GM21526 (cell line): ENCODE data around the gene CHCHD2.
"Not testable (repeated sequence)": the region's sequence is repeated elsewhere in the genome, so short reads cannot be mapped to it uniquely, and the experiment has no call there.

ENCODE experiments used
- ATAC-seq: cut with Tn5 transposase; IDR thresholded peaks from one replicate; pipeline ENCODE4 v1.9.1; 2021; ENCODE audit warnings: moderate library complexity; ENCODE audit not compliant: unreplicated experiment, low FRiP score

Gene CHCHD2

GRCh38 chr7:56086761-56087160, 19.5 kb downstream of the CHCHD2 start:
- ATAC-seq = no peak

DNA sequence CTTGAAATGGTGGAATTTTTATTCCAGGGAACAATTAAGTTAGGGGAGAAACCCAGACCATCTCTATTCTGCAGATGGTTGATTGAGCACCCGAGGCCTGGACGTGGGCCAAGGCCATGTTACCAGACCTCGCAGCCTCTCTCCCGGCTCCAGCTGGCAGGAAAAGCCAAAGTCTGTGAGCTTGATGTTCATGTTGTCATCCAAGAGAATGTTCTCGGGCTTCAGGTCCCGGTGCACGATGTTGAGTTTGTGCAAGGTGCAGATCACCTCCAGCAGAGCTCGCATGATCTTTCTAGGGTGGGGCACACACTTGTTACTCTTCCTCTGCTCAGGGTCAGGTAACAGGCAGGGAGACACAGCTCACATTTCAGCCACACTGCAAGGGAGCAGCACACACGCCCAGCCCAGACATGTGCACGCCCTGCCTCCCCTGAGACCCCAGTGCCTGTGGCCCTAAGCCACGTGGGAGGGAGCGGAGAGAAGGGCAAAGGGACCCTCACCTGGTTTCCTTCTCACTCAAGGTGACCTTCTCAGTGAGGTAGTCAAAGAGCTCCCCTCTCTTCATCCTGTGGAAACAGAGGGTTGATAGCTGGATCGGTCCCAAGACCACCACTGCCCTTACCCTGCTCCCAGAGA, 23.0 kb downstream of the CHCHD2 start:
- no peak for ATAC-seq

- no peak for ATAC-seq
These were observed 24.5 kb downstream of the CHCHD2 start for GRCh38 chr7:56081626-56082340.

GRCh38 chr7:56080726-56081435, 25.4 kb downstream of the CHCHD2 start:
- ATAC-seq = not testable (repeated sequence)

GRCh38 chr7:56079450-56080185, 26.7 kb downstream of the CHCHD2 start:
- ATAC-seq = no peak

- ATAC-seq = no peak
These were observed 28.1 kb downstream of the CHCHD2 start for GRCh38 chr7:56078196-56078595.

- ATAC-seq = no peak
These were observed 28.6 kb downstream of the CHCHD2 start for GRCh38 chr7:56077681-56078080.

DNA sequence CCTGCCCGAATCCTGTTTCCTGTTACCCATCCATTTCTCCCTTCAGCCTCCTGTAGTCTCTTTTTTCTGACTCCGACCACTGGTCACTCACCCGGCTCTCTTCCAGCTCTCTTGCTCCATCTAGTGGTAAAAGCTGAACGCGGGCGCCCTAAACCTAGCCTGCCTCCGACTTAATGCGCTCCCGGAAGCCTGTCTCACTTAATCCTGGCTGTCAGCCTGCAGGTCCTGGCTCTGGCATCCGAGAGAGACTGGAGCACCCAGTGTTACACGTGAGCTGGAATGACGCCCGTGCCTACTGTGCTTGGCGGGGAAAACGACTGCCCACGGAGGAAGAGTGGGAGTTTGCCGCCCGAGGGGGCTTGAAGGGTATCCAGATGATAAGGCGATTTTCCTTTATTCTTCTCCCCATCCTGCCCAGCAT, 31.9 kb downstream of the CHCHD2 start:
- peak; percentile 90 for ATAC-seq

DNA sequence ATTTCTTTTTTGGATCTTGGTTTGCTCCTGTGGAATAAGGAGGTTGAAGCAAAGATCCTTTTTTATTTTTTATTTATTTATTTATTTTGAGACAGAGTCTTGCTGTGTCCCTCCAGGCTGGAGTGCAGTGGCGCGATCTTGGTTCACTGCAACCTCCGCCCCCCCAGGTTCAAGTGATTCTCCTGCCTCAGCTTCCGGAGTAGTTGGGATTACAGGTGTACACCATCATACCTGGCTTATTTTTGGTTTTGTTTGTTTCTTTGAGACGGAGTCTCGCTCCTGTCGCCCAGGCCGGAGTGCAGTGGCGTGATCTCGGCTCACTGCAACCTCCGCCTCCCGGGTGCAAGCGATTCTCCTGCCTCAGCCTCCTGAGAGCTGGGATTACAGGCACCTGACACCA, 39.9 kb downstream of the CHCHD2 start:
- not testable (repeated sequence) for ATAC-seq

DNA sequence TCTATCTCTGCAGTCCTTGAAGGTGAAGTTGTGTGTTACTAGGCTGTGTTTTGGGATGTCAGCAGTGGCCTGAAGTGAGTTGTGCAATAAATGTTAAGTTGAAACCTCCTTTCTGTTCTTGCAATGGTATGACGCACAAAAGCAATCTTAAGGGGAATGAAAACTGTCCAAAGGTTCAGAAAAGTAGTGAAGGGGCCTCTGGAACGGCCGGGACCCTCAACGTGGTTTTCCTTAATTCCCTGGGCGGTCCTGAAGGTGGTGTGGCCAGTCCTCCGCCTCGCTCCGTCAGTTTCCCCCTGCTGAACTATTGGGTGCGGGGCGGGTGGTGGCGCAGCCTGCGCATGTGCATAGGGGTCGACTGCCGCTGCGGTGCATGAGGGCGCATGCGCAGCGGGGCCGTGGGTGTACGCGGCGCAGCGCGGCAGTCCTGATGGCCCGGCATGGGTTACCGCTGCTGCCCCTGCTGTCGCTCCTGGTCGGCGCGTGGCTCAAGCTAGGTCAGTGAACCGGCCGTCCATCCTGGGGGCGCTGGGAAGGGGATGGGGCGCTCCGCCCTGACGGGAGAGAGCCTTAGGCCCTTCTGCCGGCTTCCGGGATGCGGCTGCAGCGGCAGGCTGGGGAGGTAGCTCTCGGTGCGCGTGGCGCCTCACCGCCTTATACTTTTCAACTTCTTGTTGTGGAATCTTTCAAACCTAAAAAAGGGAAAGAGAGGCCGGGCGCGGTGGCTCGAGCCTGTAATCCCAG, 42.2 kb downstream of the CHCHD2 start, which contains the start of gene SUMF2:
TSS of gene SUMF2 (plus strand) at position 405 of the 744 bp plus-strand sequence. CDS start at position 431, 26 bp downstream.
- peak; percentile 78 for ATAC-seq

DNA sequence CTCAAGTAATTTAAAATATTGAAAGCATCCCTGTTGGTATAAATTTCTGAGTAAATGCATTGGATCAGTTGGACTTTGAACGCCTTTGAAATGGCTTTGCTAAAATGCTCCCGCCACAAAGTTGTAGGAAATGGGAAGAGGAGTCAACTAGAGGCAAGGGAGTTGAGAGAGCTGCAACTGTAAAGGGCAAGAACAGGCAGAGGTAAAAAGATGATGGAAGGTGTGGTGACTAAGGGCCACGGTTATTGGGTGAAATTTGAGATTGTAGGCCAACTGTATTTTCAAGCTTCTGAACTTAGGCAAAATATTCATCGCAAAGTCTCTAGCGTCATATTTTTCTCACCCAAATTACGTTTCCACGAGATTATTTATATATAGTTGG, 42.8 kb downstream of the CHCHD2 start:
- ATAC-seq = no peak

- ATAC-seq = no peak
These were observed 43.9 kb downstream of the CHCHD2 start for GRCh38 chr7:56062382-56062781.

- ATAC-seq = no peak
These were observed 52.3 kb downstream of the CHCHD2 start for GRCh38 chr7:56053993-56054392.

DNA sequence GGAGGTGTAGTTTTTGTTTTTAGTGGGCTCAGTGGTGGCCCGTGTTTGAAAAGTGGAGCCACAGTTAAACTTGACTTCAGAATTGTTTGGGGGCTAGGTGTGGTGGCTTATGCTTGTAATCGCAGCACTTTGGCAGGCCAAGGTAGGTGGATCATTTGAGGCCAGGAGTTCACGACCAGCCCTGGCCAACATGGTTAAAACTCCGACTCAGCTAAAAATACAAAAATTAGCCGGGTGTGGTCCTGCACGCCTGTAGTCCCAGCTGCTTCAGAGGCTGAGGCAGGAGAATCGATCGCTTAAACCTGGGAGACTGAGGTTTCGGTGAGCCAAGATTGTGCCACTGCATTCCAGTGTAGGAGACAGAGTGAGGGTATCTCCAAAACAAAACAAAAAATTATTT, 52.9 kb downstream of the CHCHD2 start:
- no peak for ATAC-seq
